Effector CD8-positive, alpha-beta T cell (primary cell): ENCODE results near the gene HSFX4.
"Not testable (repeated sequence)": the region's sequence is repeated elsewhere in the genome, so short reads cannot be mapped to it uniquely, and the experiment has no call there.

ENCODE experiments used
- DNase-seq: peaks from one replicate; lab custom pipeline; 2025; lab: John Stamatoyannopoulos, UW

Gene HSFX4

GRCh38 chrX:149937871-149938426, 8.6 kb downstream of the HSFX4 start:
- DNase-seq, result peak; percentile 19

- peak; percentile 87 for DNase-seq
Observed at GRCh38 chrX:149938427-149938880, 9.1 kb downstream of the HSFX4 start, which contains the start of gene EOLA2. EOLA2 (minus strand) TSS chrX:149938491; CDS start chrX:149933874, 4,617 bp downstream.

GRCh38 chrX:149938881-149939654, 9.7 kb downstream of the HSFX4 start:
- DNase-seq, result peak; percentile 87

GRCh38 chrX:149939655-149939904, 10.2 kb downstream of the HSFX4 start:
- DNase-seq, result no peak

- DNase-seq, result peak; percentile 81
Observed at GRCh38 chrX:149939905-149940673, 10.7 kb downstream of the HSFX4 start.

GRCh38 chrX:149940674-149941024, 11.3 kb downstream of the HSFX4 start:
- not testable (repeated sequence) for DNase-seq

GRCh38 chrX:149945087-149945670, 15.8 kb downstream of the HSFX4 start:
- DNase-seq, result not testable (repeated sequence)

GRCh38 chrX:149945820-149946219, 16.4 kb downstream of the HSFX4 start:
- DNase-seq, result not testable (repeated sequence)

- DNase-seq, result not testable (repeated sequence)
Observed at GRCh38 chrX:149946932-149947331, 17.6 kb downstream of the HSFX4 start.

- DNase-seq, result no peak
Observed at GRCh38 chrX:149948016-149948415, 18.6 kb downstream of the HSFX4 start.

- no peak for DNase-seq
Observed at GRCh38 chrX:149949743-149950436, 20.5 kb downstream of the HSFX4 start.

GRCh38 chrX:149950681-149951080, 21.3 kb downstream of the HSFX4 start:
- DNase-seq, result no peak

GRCh38 chrX:149961572-149961971, 32.2 kb downstream of the HSFX4 start:
- DNase-seq, result no peak

- DNase-seq, result no peak
Observed at GRCh38 chrX:149962010-149962409, 32.6 kb downstream of the HSFX4 start.

- DNase-seq, result no peak
Observed at GRCh38 chrX:149962859-149963757, 33.7 kb downstream of the HSFX4 start.

GRCh38 chrX:149979126-149979644, 49.8 kb downstream of the HSFX4 start:
- DNase-seq, result no peak
